ENCODE measurements around the gene TRIM7.

TRIM7 gene

DNA sequence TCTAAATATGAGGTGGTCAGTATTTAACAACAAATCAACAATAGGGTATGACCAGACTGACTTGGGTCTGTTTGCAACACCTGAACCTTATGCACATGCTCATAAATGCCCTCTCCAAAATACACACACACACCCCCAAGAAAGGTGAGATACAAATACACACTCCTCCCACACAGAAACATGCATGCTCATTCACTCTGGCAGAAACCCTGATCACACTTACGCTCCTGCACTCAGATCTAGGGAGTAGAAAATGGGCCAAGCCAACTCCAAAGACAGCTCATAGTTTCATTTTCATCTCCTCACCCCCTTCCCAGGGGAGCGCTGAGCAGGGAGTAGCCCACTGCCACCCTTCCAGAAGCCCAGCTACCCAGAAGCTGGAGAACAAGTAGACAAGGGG is 11.3 kb downstream of the TRIM7 start:
- Mint-ChIP-seq H3K27ac (peak overlapping the region in 1 of 3 experiments; percentile 1), H3K27me3 (ENCODE audit: low read depth) (peaks cover 14% of the 10 kb centered on the region), H3K9me3 (no peaks in the 10 kb centered on the region), H3K4me3 (peak overlapping the region; percentile 96 to 99 (median 98)), H3K36me3 (ENCODE audit: low read depth) (no peaks in the 10 kb centered on the region), H3K4me1 (peaks cover 6% of the 10 kb centered on the region)
- TF ChIP-seq, protein P1, sequence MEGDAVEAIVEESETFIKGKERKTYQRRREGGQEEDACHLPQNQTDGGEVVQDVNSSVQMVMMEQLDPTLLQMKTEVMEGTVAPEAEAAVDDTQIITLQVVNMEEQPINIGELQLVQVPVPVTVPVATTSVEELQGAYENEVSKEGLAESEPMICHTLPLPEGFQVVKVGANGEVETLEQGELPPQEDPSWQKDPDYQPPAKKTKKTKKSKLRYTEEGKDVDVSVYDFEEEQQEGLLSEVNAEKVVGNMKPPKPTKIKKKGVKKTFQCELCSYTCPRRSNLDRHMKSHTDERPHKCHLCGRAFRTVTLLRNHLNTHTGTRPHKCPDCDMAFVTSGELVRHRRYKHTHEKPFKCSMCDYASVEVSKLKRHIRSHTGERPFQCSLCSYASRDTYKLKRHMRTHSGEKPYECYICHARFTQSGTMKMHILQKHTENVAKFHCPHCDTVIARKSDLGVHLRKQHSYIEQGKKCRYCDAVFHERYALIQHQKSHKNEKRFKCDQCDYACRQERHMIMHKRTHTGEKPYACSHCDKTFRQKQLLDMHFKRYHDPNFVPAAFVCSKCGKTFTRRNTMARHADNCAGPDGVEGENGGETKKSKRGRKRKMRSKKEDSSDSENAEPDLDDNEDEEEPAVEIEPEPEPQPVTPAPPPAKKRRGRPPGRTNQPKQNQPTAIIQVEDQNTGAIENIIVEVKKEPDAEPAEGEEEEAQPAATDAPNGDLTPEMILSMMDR (IDR thresholded peaks at IDR 0.05; ENCODE audit: unreplicated experiment in 3 of 3) = no peak

DNA sequence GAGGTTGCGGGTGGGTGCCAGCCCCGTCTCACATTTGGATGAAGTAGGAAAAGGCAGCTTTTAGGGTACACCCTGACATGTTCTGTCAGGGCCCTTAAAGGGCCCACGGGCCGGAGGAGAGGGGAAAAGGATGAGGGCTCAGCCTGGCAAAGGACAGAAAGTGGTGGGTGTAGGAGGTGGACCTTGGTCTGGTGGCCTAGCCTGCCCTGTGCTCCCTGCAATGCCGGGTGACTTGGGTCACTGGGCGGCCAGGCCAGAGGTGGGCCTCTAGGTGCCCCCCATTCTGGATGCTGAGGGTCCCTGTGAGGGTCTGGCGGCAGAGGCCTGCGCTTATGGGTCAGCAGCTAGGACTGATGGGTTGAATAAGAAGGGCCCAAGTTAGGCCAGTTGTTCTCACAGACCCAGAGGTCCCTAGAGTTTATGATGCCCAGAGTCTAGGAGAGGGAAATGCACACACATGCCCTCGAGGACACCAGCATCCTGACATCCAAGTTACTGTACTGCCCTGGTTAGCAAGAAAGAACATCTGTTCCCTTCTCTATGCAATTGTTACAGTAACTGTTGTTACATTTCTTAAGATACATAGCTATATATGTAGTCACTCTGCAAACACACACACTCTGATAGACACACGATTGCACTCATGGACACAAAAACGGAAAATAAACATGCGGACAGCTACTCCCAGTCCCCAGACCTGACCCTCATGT is 12.5 kb downstream of the TRIM7 start:
- H3K27ac Mint-ChIP-seq = peak overlapping the region; percentile 47 to 95 (median 71)
- peak overlapping the region; percentile 96 to 99 (median 98) for H3K4me3 Mint-ChIP-seq
- peaks cover 12% of the 10 kb centered on the region for H3K27me3 Mint-ChIP-seq (ENCODE audit: low read depth)
- no peaks in the 10 kb centered on the region for H3K36me3 Mint-ChIP-seq (ENCODE audit: low read depth)
- TF ChIP-seq, protein P1 (IDR thresholded peaks at IDR 0.05; ENCODE audit: unreplicated experiment in 3 of 3) = no peak
- no peaks in the 10 kb centered on the region for H3K9me3 Mint-ChIP-seq
- H3K4me1 Mint-ChIP-seq = peaks cover 10% of the 10 kb centered on the region

GRCh38 chr5:181191526-181192336 is 13.3 kb downstream of the TRIM7 start:
- H3K9me3 Mint-ChIP-seq = no peaks in the 10 kb centered on the region
- TF ChIP-seq, protein P1 (IDR thresholded peaks at IDR 0.05; ENCODE audit: unreplicated experiment in 3 of 3) = no peak
- peaks cover 12% of the 10 kb centered on the region for H3K27me3 Mint-ChIP-seq (ENCODE audit: low read depth)
- peak overlapping the region; percentile 47 to 95 (median 71) for H3K27ac Mint-ChIP-seq
- no peaks in the 10 kb centered on the region for H3K36me3 Mint-ChIP-seq (ENCODE audit: low read depth)
- H3K4me3 Mint-ChIP-seq = peak overlapping the region; percentile 96 to 99 (median 98)
- H3K4me1 Mint-ChIP-seq = peaks cover 10% of the 10 kb centered on the region

DNA sequence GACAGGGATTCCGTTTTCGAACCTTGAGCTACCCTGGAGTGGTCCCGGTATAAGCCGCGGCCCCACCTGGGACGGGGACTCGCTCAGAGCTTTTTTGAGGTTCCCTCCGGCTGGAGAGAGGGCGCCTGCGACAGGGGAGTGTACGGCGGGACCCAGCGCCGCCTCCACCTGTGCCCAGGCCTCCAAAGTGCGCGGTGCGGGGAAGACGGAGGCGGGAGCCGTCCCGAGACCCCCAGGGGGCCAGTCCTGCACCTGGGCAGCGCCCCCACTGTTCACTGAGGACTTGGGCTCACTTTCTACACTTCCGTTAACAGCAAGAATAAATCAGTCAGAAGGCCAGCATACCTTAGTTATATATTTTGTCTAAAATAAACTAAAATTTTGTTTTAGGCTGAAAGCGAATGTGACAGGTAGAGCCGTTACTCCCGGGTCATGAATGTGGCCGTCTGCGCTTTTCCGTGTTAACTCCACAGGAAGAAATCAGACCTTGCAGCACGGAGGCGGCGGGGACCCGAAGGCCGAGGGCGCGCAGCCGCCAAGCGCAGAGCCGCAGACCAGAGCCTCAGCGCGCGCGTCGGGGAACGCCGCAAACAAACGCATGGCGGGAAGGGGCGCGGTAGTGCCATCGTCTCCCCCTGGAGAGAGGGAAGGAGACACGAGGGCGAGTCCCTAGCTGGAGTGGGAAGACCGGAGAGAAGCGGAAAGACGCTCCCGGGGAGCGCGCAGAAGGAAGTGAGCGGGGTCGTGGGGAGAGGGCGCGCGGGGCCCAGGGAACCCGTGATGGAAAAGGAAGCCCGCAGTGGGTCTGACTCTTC is 14.1 kb downstream of the TRIM7 start:
- TF ChIP-seq, protein P1 (IDR thresholded peaks at IDR 0.05; ENCODE audit: unreplicated experiment in 3 of 3) = peak in 2 of 3 experiments; percentile 10 to 20
- H3K4me1 Mint-ChIP-seq = peaks cover 10% of the 10 kb centered on the region
- peak overlapping the region; percentile 47 to 95 (median 71) for H3K27ac Mint-ChIP-seq
- peak overlapping the region; percentile 96 to 99 (median 98) for H3K4me3 Mint-ChIP-seq
- H3K9me3 Mint-ChIP-seq = no peaks in the 10 kb centered on the region
- H3K36me3 Mint-ChIP-seq (ENCODE audit: low read depth) = no peaks in the 10 kb centered on the region
- H3K27me3 Mint-ChIP-seq (ENCODE audit: low read depth) = peaks cover 12% of the 10 kb centered on the region

GRCh38 chr5:181189962-181190710 is 14.9 kb downstream of the TRIM7 start:
- H3K4me3 Mint-ChIP-seq = peak overlapping the region; percentile 96 to 99 (median 98)
- TF ChIP-seq, protein P1 (IDR thresholded peaks at IDR 0.05; ENCODE audit: unreplicated experiment in 3 of 3) = no peak
- no peaks in the 10 kb centered on the region for H3K36me3 Mint-ChIP-seq (ENCODE audit: low read depth)
- peaks cover 12% of the 10 kb centered on the region for H3K27me3 Mint-ChIP-seq (ENCODE audit: low read depth)
- peaks cover 10% of the 10 kb centered on the region for H3K4me1 Mint-ChIP-seq
- no peak overlapping the region for H3K27ac Mint-ChIP-seq
- no peaks in the 10 kb centered on the region for H3K9me3 Mint-ChIP-seq

All from nephron (organoid).